ENCODE results near the gene SH3TC1. TPM values are rescaled to one million over a fixed set of nuclear protein-coding genes. Genes with fewer than 3 reads are reported as not detected.

The SH3TC1 gene
- total and polyA plus RNA-seq, 12 donors = 1.5 to 58.7 (median 22.0) TPM

DNA sequence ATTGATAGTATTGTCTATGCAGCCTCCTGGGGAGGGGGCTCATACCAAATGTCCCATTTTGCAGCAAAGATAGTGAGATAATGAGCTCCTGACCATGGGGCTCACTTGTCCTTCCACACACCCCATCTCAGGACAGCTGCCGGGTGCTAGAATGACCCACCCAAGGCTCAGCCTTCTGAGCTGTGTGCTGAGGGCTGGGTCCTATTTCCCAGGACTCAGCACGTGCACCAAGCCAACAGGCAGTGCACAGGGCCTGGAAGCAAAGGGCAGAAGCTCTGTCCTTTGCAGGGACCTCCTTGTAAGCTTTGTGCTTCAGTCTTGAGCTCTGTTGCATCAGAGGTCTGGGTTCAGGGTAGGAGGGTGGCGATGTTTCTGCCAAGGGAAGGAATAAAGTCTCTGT is 29.3 kb upstream of the SH3TC1 start:
- TF ChIP-seq, protein P1, sequence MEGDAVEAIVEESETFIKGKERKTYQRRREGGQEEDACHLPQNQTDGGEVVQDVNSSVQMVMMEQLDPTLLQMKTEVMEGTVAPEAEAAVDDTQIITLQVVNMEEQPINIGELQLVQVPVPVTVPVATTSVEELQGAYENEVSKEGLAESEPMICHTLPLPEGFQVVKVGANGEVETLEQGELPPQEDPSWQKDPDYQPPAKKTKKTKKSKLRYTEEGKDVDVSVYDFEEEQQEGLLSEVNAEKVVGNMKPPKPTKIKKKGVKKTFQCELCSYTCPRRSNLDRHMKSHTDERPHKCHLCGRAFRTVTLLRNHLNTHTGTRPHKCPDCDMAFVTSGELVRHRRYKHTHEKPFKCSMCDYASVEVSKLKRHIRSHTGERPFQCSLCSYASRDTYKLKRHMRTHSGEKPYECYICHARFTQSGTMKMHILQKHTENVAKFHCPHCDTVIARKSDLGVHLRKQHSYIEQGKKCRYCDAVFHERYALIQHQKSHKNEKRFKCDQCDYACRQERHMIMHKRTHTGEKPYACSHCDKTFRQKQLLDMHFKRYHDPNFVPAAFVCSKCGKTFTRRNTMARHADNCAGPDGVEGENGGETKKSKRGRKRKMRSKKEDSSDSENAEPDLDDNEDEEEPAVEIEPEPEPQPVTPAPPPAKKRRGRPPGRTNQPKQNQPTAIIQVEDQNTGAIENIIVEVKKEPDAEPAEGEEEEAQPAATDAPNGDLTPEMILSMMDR (IDR thresholded peaks at IDR 0.05) = no peak
- TF ChIP-seq POLR2A (IDR thresholded peaks at IDR 0.05) = no peak
- Histone ChIP-seq H3K4me3 (no peak overlapping the region), H3K9me3 (replicated peaks in 1 of 3) (no peaks in the 10 kb centered on the region), H3K36me3 (replicated peaks in 1 of 2) (no peaks in the 10 kb centered on the region), H3K27ac (no peak overlapping the region), H3K4me1 (replicated peaks in 1 of 2) (no peaks in the 10 kb centered on the region), H3K27me3 (no peaks in the 10 kb centered on the region)
- DNase-seq = no peak
- WGBS, 4 donors = 79 to 93% (median 88%) methylated on average over 2 to 3 of the region's 3 CpGs
- intact Hi-C loops (cut with DNase I) = loop anchor here in 1 of 2 donors (10.0 kb wide), 1 partner anchor 255 kb away; no protein-coding TSS in a partner anchor

DNA sequence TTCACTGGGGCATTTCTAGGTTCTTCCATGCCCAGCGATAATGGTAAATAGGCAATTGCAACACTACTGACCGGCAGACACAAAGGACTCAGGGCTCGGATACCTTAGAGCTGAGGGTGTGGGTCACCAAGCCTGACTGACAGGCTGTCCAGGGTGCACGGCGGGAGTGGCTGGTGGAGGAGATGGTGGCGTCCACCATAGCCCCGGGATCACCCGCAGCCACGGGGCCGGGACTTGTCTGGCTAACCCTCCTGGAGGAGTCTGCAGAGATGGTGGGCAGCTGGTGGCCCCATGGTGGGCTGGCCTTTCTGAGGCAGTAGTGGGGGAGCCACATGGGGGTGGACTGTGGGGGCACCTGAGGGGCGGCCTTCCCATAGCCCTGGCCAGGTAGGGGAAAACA is 28.7 kb upstream of the SH3TC1 start:
- H3K4me1 ChIP-seq (replicated peaks in 1 of 2) = no peaks in the 10 kb centered on the region
- no peak for DNase-seq
- TF ChIP-seq, protein P1 (IDR thresholded peaks at IDR 0.05) = no peak
- TF ChIP-seq POLR2A (IDR thresholded peaks at IDR 0.05) = no peak
- H3K4me3 ChIP-seq = no peak overlapping the region
- H3K27me3 ChIP-seq = no peaks in the 10 kb centered on the region
- intact Hi-C loops (cut with DNase I) = no loop called here
- H3K27ac ChIP-seq = no peak overlapping the region
- H3K36me3 ChIP-seq (replicated peaks in 1 of 2) = no peaks in the 10 kb centered on the region
- H3K9me3 ChIP-seq (replicated peaks in 1 of 3) = no peaks in the 10 kb centered on the region
- WGBS, 4 donors = 83 to 100% (median 93%) methylated on average over 1 to 11 of the region's 11 CpGs

DNA sequence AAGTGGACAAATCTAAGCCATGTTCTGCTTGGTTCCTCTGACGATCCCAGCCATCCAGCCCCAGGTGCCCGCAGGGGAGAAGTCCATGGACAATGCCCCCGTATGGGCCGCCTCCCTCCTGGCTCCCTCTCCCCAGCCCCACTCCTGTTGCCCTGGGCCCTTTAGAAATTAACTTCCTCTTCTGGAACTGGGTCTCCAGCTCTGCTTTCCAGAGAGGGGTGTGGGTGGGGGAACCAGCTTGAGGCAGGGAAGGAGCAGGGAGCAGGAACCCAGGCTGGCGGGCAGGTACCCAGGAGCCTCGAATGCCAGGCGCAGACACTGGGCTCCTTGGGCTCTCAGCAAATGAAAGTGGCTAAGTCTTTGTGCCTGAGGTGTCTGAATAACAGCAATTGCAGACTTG is 27.8 kb upstream of the SH3TC1 start:
- TF ChIP-seq, protein P1 (IDR thresholded peaks at IDR 0.05) = no peak
- no peak for TF ChIP-seq POLR2A (IDR thresholded peaks at IDR 0.05)
- intact Hi-C loops (cut with DNase I) = no loop called here
- no peaks in the 10 kb centered on the region for H3K4me1 ChIP-seq (replicated peaks in 1 of 2)
- no peaks in the 10 kb centered on the region for H3K36me3 ChIP-seq (replicated peaks in 1 of 2)
- no peaks in the 10 kb centered on the region for H3K27me3 ChIP-seq
- WGBS, 4 donors = 81 to 94% (median 86%) methylated on average over 7 of the region's 7 CpGs
- H3K27ac ChIP-seq = no peak overlapping the region
- H3K9me3 ChIP-seq (replicated peaks in 1 of 3) = no peaks in the 10 kb centered on the region
- DNase-seq = no peak
- H3K4me3 ChIP-seq = no peak overlapping the region

DNA sequence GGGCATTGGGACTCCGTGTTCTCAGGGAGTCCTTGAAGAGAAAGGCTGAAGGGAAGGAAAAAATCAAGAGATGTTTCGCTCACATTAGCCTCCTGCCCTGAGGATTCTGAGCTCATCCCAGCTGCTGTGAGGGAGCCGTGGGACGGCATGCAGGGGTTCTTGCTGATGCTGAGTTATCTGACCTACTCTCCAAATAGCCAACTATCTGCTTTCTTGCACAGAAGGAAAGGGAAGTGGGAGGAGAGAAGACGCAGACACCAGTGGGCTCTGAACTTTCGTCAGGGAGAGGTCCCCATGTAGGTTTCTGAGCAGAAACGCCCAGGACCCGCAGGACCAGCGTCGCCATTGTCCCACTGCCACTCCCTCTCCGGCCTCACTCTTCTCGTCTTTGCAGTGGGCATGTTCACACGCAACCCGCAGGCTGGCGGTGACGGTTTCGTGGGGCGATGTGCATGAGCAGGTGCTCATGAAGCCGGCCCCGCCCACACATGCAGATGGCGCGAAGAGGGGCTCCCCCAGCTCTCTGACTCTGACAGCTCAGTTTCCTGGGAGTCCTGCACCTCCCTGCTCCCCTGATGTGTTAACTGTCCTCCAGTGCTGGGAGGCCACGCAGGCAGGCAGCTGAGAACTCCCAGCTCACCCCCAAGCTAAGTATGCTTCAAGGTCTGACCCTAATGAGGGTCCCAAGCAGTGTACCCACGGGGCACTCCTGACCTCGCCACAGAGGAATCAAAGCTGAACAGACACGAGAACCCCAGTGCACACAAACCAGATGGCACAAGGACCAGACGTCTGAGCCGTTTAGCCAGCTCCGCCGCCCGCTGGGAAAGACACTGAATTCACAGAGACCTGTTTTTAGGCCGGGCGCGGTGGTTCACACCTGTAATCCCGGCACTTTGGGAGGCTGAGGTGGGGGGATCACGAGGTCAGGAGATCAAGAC is 26.8 kb upstream of the SH3TC1 start:
- H3K27ac ChIP-seq = no peak overlapping the region
- intact Hi-C loops (cut with DNase I) = no loop called here
- H3K4me1 ChIP-seq (replicated peaks in 1 of 2) = peaks cover 0 to 7% of the 10 kb centered on the region in 2 donors
- WGBS, 4 donors = 75 to 79% (median 77%) methylated on average over 11 to 36 of the region's 36 CpGs
- no peaks in the 10 kb centered on the region for H3K9me3 ChIP-seq (replicated peaks in 1 of 3)
- no peaks in the 10 kb centered on the region for H3K27me3 ChIP-seq
- no peak overlapping the region for H3K4me3 ChIP-seq
- TF ChIP-seq, protein P1 (IDR thresholded peaks at IDR 0.05) = no peak
- TF ChIP-seq POLR2A (IDR thresholded peaks at IDR 0.05) = no peak
- H3K36me3 ChIP-seq (replicated peaks in 1 of 2) = no peaks in the 10 kb centered on the region
- DNase-seq = no peak

All from adrenal gland (tissue), 12 donors.